HCT116 (cell line): ENCODE results near the gene MKRN3. TPM values are rescaled to one million over a fixed set of nuclear protein-coding genes. Genes with fewer than 3 reads are reported as not detected.

Experiments used
- ATAC-seq: fragments of 200-7000 bp; cut with Tn5 transposase; 2 replicates; pipeline ENCODE4 v1.9.1; 2020; ENCODE audit warnings: mild to moderate bottlenecking, moderate library complexity
- BruUV-seq: library from RNA; stranded (reverse); fragments of 400-500 nt; replicated peaks from 2 replicates; lab custom pipeline; 2021; lab: Mats Ljungman, UMichigan
- CTCF ChIA-PET: fragments of 300-600 bp; sonication (Branson Sonifier 250); formaldehyde crosslinking; loops from one replicate; lab custom pipeline; 2021; ENCODE audit warnings: antibody characterized with exemption; lab: Charles Lee
- POLR2A ChIA-PET: fragments of 300-600, 350-600 bp; sonication (Branson Sonifier 250); formaldehyde crosslinking; loops from one replicate; lab custom pipeline; 2021; ENCODE audit warnings: antibody characterized with exemption; lab: Charles Lee
- RAD21 ChIA-PET, 2 experiments: fragments of 300-600 bp; sonication (Branson Sonifier 250); formaldehyde crosslinking; loops; one replicate each; lab custom pipeline; 2023; ENCODE audit warnings: low total read pairs in 2 of 2; ENCODE audit not compliant: uncharacterized antibody in 2 of 2, unreplicated experiment in 2 of 2, low non-redundant PET in 1 of 2; lab: Charles Lee
- DNase-seq: peaks from one replicate; pipeline ENCODE4 v3.0.0-alpha.2; 2010; ENCODE audit warnings: low read depth, low spot score
- H2AFZ ChIP-seq: fragments of 200-600 bp; shearing (Covaris generic), sonication (generic); 2 replicates; pipeline ENCODE4 v1.6.1; 2017; ENCODE audit warnings: low read depth, mixed run types, mixed read lengths, antibody characterized with exemption, low read length; ENCODE audit not compliant: poor library complexity, severe bottlenecking
- H3K27ac ChIP-seq: 2 replicates; pipeline ENCODE4 v1.5.1; 2012; ENCODE audit warnings: low read depth, low read length
- H3K27me3 ChIP-seq: fragments of 200-600 bp; sonication (generic); 2 replicates; pipeline ENCODE4 v1.6.1; 2016; ENCODE audit warnings: mixed run types, low read length, mixed read lengths; ENCODE audit not compliant: insufficient read depth
- H3K36me3 ChIP-seq, 2 experiments: fragments of 200-500 bp in 1 of 2; fragments of 200-600 bp in 1 of 2; sonication (Bioruptor generic) in 1 of 2; sonication (generic) in 1 of 2; 2 replicates each; pipeline versions ENCODE4 v1.5.1 to v1.6.1; 2014 to 2016; ENCODE audit warnings: low read length in 2 of 2, inconsistent platforms in 1 of 2, mixed read lengths in 1 of 2, mixed run types in 1 of 2; ENCODE audit not compliant: insufficient read depth in 2 of 2, control insufficient read depth in 1 of 2
- H3K4me1 ChIP-seq, 2 experiments: fragments of 200-600 bp in 1 of 2; sonication (generic) in 1 of 2; 2 replicates each; pipeline versions ENCODE4 v1.5.1 to v1.6.1; 2012 to 2017; ENCODE audit warnings: low read length in 2 of 2, inconsistent platforms in 1 of 2, mild to moderate bottlenecking in 1 of 2, mixed read lengths in 1 of 2, mixed run types in 1 of 2, moderate library complexity in 1 of 2; ENCODE audit not compliant: insufficient read depth in 2 of 2, control insufficient read depth in 1 of 2
- H3K4me2 ChIP-seq: fragments of 200-600 bp; sonication (generic); 2 replicates; pipeline ENCODE4 v1.6.1; 2017; ENCODE audit warnings: mixed run types, low read length, mixed read lengths
- H3K4me3 ChIP-seq, 2 experiments: fragments of 200-600 bp in 1 of 2; sonication (generic) in 1 of 2; replicated peaks in 1 of 2; 2 replicates each; pipeline ENCODE4 v1.5.1; 2011 to 2016; ENCODE audit warnings: low read length in 2 of 2, control low read depth in 1 of 2, low read depth in 1 of 2, mild to moderate bottlenecking in 1 of 2, mixed read lengths in 1 of 2, mixed run types in 1 of 2
- H3K79me2 ChIP-seq: fragments of 200-600 bp; sonication (generic); 2 replicates; pipeline ENCODE4 v1.6.1; 2017; ENCODE audit warnings: mild to moderate bottlenecking, mixed run types, low read length, moderate library complexity, mixed read lengths; ENCODE audit not compliant: insufficient read depth
- H3K9ac ChIP-seq: fragments of 200-600 bp; sonication (generic); 2 replicates; pipeline ENCODE4 v1.6.1; 2016; ENCODE audit warnings: low read length, mixed read lengths
- H3K9me2 ChIP-seq: fragments of 200-600 bp; sonication (generic), shearing (Covaris generic); 2 replicates; pipeline ENCODE4 v1.6.1; 2017; ENCODE audit warnings: mixed run types, mild to moderate bottlenecking, moderate library complexity; ENCODE audit not compliant: insufficient read depth
- H3K9me3 ChIP-seq, 2 experiments: fragments of 200-500 bp in 1 of 2; fragments of 200-600 bp in 1 of 2; sonication (Bioruptor generic) in 1 of 2; sonication (generic) in 1 of 2; 2 replicates each; pipeline ENCODE4 v1.6.1; 2014 to 2017; ENCODE audit warnings: low read length in 2 of 2, mixed read lengths in 2 of 2, inconsistent platforms in 1 of 2, low read depth in 1 of 2, mild to moderate bottlenecking in 1 of 2, mixed run types in 1 of 2, moderate library complexity in 1 of 2; ENCODE audit not compliant: control insufficient read depth in 1 of 2, insufficient read depth in 1 of 2
- H4K20me1 ChIP-seq: fragments of 200-600 bp; sonication (generic), shearing (Covaris generic); 2 replicates; pipeline ENCODE4 v1.6.1; 2017; ENCODE audit warnings: mixed run types, mild to moderate bottlenecking, moderate library complexity; ENCODE audit not compliant: insufficient read depth
- ATF3 ChIP-seq: IDR thresholded peaks from 2 replicates; pipeline ENCODE4 v1.6.1; 2012
- ELF1 ChIP-seq: IDR thresholded peaks from 2 replicates; pipeline ENCODE4 v1.6.1; 2012; ENCODE audit warnings: low read depth, borderline replicate concordance
- EZH2 ChIP-seq: fragments of 200-600 bp; sonication (generic); IDR thresholded peaks from 2 replicates; pipeline ENCODE4 v1.6.1; 2017; ENCODE audit warnings: antibody characterized with exemption, mixed run types
- FOSL1 ChIP-seq: IDR thresholded peaks from 2 replicates; pipeline ENCODE4 v1.6.1; 2012; ENCODE audit warnings: low read depth
- JUND ChIP-seq: IDR thresholded peaks from 2 replicates; pipeline ENCODE4 v1.6.1; 2012
- SIN3A ChIP-seq: IDR thresholded peaks from 2 replicates; pipeline ENCODE4 v1.6.1; 2012; ENCODE audit warnings: low read depth
- SP1 ChIP-seq: IDR thresholded peaks from 2 replicates; pipeline ENCODE4 v1.6.1; 2012; ENCODE audit warnings: low read depth
- SRF ChIP-seq: IDR thresholded peaks from 2 replicates; pipeline ENCODE4 v1.6.1; 2012; ENCODE audit warnings: low read depth
- TCF7L2 ChIP-seq: IDR thresholded peaks from 2 replicates; pipeline ENCODE4 v1.7.0; 2011; ENCODE audit warnings: borderline replicate concordance, inconsistent platforms; ENCODE audit not compliant: insufficient read depth, insufficient read length; ENCODE audit errors: extremely low read depth
- ZFX ChIP-seq: fragments of 450-650 bp; IDR thresholded peaks from 2 replicates; pipeline ENCODE4 v1.6.1; 2017
- ZNF274 ChIP-seq: fragments of 200-500 bp; sonication (Bioruptor generic); IDR thresholded peaks from 2 replicates; pipeline ENCODE4 v1.6.1; 2014; ENCODE audit warnings: mild to moderate bottlenecking, low read depth, low read length, inconsistent platforms
- intact Hi-C: fragments of 100-400 bp; cut with micrococcal nuclease; formaldehyde crosslinking; loops from 2 replicates; pipeline ENCODE4 v1.10.0; 2022
- total RNA-seq: library from RNA; stranded (reverse); gene quantifications from one replicate; pipeline ENCODE4 v1.2.1, GENCODE V29; 2021; ENCODE audit not compliant: unreplicated experiment
- TF ChIP-seq, protein P1 (sequence below): IDR thresholded peaks from 2 replicates; pipeline ENCODE4 v1.6.1; 2012

The MKRN3 gene
- total RNA-seq, 1 experiment from 2014 or later = 10.1 TPM

DNA sequence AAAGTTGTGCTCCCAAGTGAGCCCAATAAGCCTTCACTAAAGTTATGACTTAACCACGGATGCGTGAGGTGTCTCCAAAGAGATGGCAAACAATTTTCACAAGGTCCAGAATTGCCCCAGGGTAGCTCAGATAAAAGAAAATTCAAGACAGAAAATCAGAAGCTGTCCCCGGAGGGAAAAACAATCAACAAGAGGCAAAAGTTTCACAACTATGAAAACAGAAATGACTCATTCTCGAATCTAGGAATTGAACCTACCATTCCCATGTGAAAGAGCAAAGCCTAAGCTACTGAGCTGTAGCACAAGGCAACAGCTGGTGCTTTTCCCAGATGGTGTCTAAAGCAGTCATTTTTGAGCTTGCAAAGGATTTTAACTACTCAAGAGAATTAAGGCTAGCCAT is 33.5 kb upstream of the MKRN3 start (continued):
- TF ChIP-seq ELF1 (no peak), ATF3 (no peak), EZH2 (no peak), SP1 (no peak), JUND (no peak)
- TF ChIP-seq, protein P1, sequence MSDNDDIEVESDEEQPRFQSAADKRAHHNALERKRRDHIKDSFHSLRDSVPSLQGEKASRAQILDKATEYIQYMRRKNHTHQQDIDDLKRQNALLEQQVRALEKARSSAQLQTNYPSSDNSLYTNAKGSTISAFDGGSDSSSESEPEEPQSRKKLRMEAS = no peak

DNA sequence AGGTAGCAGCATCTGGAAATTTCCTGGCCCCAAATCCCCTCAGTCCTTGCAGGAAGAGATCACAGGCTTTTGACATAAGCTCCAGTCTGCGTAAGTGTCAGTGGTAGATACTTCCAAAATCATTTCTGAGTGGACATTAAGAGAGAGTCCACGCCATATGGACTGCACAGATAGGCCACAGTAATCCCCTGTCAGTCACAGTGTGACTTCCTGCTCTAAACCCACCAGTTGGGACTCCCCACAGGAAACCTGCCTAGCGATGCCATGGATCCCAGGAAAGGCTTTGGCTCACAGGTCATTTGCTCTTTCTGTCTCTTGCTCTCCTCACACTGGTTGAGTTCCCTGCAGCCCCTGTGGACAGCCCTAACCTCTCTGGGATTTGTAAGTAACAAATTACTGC is 28.8 kb upstream of the MKRN3 start:
- peaks cover 19% of the 10 kb centered on the region for H3K27me3 ChIP-seq
- TF ChIP-seq FOSL1 = no peak
- no peak for TF ChIP-seq JUND
- no peak for TF ChIP-seq SIN3A
- TF ChIP-seq ZNF274 = no peak
- no peak for TF ChIP-seq SRF
- no peak for TF ChIP-seq SP1
- TF ChIP-seq, all 23 proteins: peak for 0
- H4K20me1 ChIP-seq = no peaks in the 10 kb centered on the region
- no peak overlapping the region for H3K9ac ChIP-seq
- no peaks in the 10 kb centered on the region for H3K79me2 ChIP-seq
- ATAC-seq = no peak
- no peaks in the 10 kb centered on the region for H3K9me3 ChIP-seq
- no peak overlapping the region for H3K4me2 ChIP-seq
- ChIA-PET POLR2A (no interaction called here), CTCF (no interaction called here), RAD21 (no interaction called here)
- H3K27ac ChIP-seq = no peak overlapping the region
- intact Hi-C loops = no loop called here
- no peak for DNase-seq
- H3K4me1 ChIP-seq = no peaks in the 10 kb centered on the region
- no peak overlapping the region for H3K4me3 ChIP-seq
- H2AFZ ChIP-seq = no peak overlapping the region
- no peaks in the 10 kb centered on the region for H3K9me2 ChIP-seq
- no peaks in the 10 kb centered on the region for H3K36me3 ChIP-seq
- no TSS peak for BruUV-seq

GRCh38 chr15:23538648-23539047 is 26.8 kb upstream of the MKRN3 start:
- TF ChIP-seq ZFX (no peak), TCF7L2 (no peak)
- Histone ChIP-seq H3K9me2 (no peaks in the 10 kb centered on the region), H3K27me3 (peaks cover 19% of the 10 kb centered on the region), H3K4me2 (no peak overlapping the region), H3K4me1 (no peaks in the 10 kb centered on the region), H3K9ac (no peak overlapping the region), H3K36me3 (no peaks in the 10 kb centered on the region), H4K20me1 (no peaks in the 10 kb centered on the region), H2AFZ (no peak overlapping the region), H3K79me2 (no peaks in the 10 kb centered on the region), H3K27ac (no peak overlapping the region), H3K4me3 (no peak overlapping the region), H3K9me3 (no peaks in the 10 kb centered on the region)
- no peak for ATAC-seq
- no peak for DNase-seq
- ChIA-PET CTCF (no interaction called here), POLR2A (no interaction called here), RAD21 (no interaction called here)
- no TSS peak for BruUV-seq
- intact Hi-C loops = no loop called here
